ENCODE data around the gene STEAP3. TPM values are rescaled to one million over a fixed set of nuclear protein-coding genes. Genes with fewer than 3 reads are reported as not detected.

The STEAP3 gene
- total and polyA plus RNA-seq, 2 donors (not counting 3 experiments of a cell fraction or from before 2014, with no cell fraction given) = 8.6 to 17.4 TPM

DNA sequence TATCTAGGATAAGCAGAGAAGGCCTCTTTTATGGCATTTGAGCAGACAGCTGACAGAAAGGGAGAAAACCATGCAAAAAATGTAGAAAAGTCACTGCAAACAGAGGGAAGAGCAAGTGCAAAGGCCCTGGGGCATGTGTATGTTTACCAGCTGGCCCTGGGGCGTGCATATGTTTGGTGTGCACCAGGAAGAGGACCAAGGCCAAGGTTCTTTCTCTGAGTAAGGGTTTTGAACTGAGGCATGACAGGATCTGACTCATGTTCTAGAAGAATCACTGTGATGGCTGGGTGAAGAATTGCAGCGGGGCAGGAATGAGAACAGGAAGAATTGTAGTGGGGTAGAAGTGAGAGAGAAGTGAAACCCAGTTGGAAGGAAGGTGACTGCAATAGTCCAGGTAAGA, 69.6 kb downstream of the STEAP3 start:
- FAIRE-seq = no peak
- intact Hi-C loops (cut with micrococcal nuclease) = loop anchor here (5.0 kb wide), 2 partner anchors 61 to 184 kb away; no protein-coding TSS in a partner anchor
- no peak overlapping the region for H2AFZ ChIP-seq (ENCODE audit: low read depth, low read length)
- H3K4me2 ChIP-seq (ENCODE audit: insufficient read depth, low read length) = no peak overlapping the region
- no peaks in the 10 kb centered on the region for H4K20me1 ChIP-seq (replicated peaks; ENCODE audit: control insufficient read depth, extremely low read depth, insufficient read depth, low read length)
- no peaks in the 10 kb centered on the region for H3K9me1 ChIP-seq (replicated peaks; ENCODE audit: control insufficient read depth, extremely low read depth, insufficient read depth, low read length)
- TF ChIP-seq POLR2A (IDR thresholded peaks at IDR 0.05; ENCODE audit: low read depth, low read length) (no peak), JUN (IDR thresholded peaks at IDR 0.05; ENCODE audit: borderline replicate concordance, insufficient read depth, insufficient read length, low read depth) (no peak), GATA2 (IDR thresholded peaks at IDR 0.05; ENCODE audit: insufficient read depth, insufficient read length, low read depth, low read length) (no peak), EZH2 (IDR thresholded peaks at IDR 0.05; ENCODE audit: borderline replicate concordance, low read depth, low read length, severe bottlenecking) (no peak), POLR2AphosphoS5 (IDR thresholded peaks at IDR 0.05; ENCODE audit: insufficient read depth, low read depth, low read length) (no peak)
- TF ChIP-seq, protein P1, sequence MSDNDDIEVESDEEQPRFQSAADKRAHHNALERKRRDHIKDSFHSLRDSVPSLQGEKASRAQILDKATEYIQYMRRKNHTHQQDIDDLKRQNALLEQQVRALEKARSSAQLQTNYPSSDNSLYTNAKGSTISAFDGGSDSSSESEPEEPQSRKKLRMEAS (IDR thresholded peaks at IDR 0.05; ENCODE audit: insufficient read depth, insufficient read length) = no peak
- no TSS peak for BruUV-seq (replicated peaks)
- no peaks in the 10 kb centered on the region for H3K79me2 ChIP-seq (ENCODE audit: control insufficient read depth, insufficient read depth, low read length)
- no peaks in the 10 kb centered on the region for H3K36me3 ChIP-seq (ENCODE audit: control insufficient read depth in 2 of 2, extremely low read depth in 1 of 2, insufficient read depth in 2 of 2, low read length in 2 of 2)
- dilution Hi-C loops (cut with MboI; ENCODE audit: extremely low pct_ligation_motif_present, low sequenced_read_pairs) = no loop called here
- no peak overlapping the region for H3K27ac ChIP-seq (ENCODE audit: insufficient read depth, low read depth, low read length)
- POLR2A ChIA-PET = no interaction called here
- DNase-seq (ENCODE audit: low read depth, low spot score) = no peak
- H3K9ac ChIP-seq (replicated peaks; ENCODE audit: extremely low read depth, insufficient read depth, low read length) = no peak overlapping the region
- no peaks in the 10 kb centered on the region for H3K9me3 ChIP-seq (replicated peaks; ENCODE audit: control insufficient read depth, insufficient read depth, low read length)
- no peaks in the 10 kb centered on the region for H3K4me1 ChIP-seq (ENCODE audit: control insufficient read depth, extremely low read depth, insufficient read depth, low read length)
- CTCF ChIA-PET = no interaction called here
- H3K4me3 ChIP-seq (replicated peaks in 1 of 3; ENCODE audit: insufficient read depth in 1 of 3, low read depth in 1 of 3, low read length in 3 of 3) = no peak overlapping the region
- no peaks in the 10 kb centered on the region for H3K27me3 ChIP-seq (ENCODE audit: control insufficient read depth in 2 of 2, insufficient read depth in 2 of 2, low read length in 2 of 2)

DNA sequence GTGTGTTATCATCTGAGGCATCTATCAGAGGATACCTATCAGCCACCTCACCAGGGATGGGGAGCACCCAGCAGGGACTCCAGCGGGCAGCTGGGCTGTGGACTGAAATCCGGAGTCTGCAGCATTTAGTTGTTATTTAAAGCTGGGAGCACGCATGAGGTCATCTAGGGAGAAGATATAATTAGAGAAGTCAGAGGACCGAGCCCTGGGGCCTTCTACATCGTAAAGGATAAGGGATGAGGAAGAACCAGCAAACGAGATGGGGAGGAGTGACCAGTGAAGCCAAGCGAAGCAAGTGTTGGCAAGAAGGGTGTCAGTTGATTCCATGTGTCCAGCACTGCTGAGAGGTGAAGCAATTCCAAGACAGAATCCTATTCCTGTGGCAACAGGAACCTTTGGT, 70.3 kb downstream of the STEAP3 start:
- no peaks in the 10 kb centered on the region for H4K20me1 ChIP-seq (replicated peaks; ENCODE audit: control insufficient read depth, extremely low read depth, insufficient read depth, low read length)
- no peaks in the 10 kb centered on the region for H3K36me3 ChIP-seq (ENCODE audit: control insufficient read depth in 2 of 2, extremely low read depth in 1 of 2, insufficient read depth in 2 of 2, low read length in 2 of 2)
- no peak for TF ChIP-seq JUN (IDR thresholded peaks at IDR 0.05; ENCODE audit: borderline replicate concordance, insufficient read depth, insufficient read length, low read depth)
- TF ChIP-seq MYC (IDR thresholded peaks at IDR 0.05; ENCODE audit: low read depth, low read length) = no peak
- no peak for TF ChIP-seq GATA2 (IDR thresholded peaks at IDR 0.05; ENCODE audit: insufficient read depth, insufficient read length, low read depth, low read length)
- TF ChIP-seq FOS (IDR thresholded peaks at IDR 0.05; ENCODE audit: borderline replicate concordance, insufficient read depth, low read length) = no peak
- TF ChIP-seq EZH2 (IDR thresholded peaks at IDR 0.05; ENCODE audit: borderline replicate concordance, low read depth, low read length, severe bottlenecking) = no peak
- TF ChIP-seq, protein P1 (IDR thresholded peaks at IDR 0.05; ENCODE audit: insufficient read depth, insufficient read length) = no peak
- TF ChIP-seq, protein P2, sequence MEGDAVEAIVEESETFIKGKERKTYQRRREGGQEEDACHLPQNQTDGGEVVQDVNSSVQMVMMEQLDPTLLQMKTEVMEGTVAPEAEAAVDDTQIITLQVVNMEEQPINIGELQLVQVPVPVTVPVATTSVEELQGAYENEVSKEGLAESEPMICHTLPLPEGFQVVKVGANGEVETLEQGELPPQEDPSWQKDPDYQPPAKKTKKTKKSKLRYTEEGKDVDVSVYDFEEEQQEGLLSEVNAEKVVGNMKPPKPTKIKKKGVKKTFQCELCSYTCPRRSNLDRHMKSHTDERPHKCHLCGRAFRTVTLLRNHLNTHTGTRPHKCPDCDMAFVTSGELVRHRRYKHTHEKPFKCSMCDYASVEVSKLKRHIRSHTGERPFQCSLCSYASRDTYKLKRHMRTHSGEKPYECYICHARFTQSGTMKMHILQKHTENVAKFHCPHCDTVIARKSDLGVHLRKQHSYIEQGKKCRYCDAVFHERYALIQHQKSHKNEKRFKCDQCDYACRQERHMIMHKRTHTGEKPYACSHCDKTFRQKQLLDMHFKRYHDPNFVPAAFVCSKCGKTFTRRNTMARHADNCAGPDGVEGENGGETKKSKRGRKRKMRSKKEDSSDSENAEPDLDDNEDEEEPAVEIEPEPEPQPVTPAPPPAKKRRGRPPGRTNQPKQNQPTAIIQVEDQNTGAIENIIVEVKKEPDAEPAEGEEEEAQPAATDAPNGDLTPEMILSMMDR (IDR thresholded peaks at IDR 0.05; ENCODE audit: extremely low read depth in 1 of 2, insufficient read depth in 1 of 2, low read depth in 1 of 2, low read length in 2 of 2) = no peak
- no peak for TF ChIP-seq POLR2A (IDR thresholded peaks at IDR 0.05; ENCODE audit: low read depth, low read length)
- no peak for TF ChIP-seq POLR2AphosphoS5 (IDR thresholded peaks at IDR 0.05; ENCODE audit: insufficient read depth, low read depth, low read length)
- no peaks in the 10 kb centered on the region for H3K9me3 ChIP-seq (replicated peaks; ENCODE audit: control insufficient read depth, insufficient read depth, low read length)
- H3K4me1 ChIP-seq (ENCODE audit: control insufficient read depth, extremely low read depth, insufficient read depth, low read length) = no peaks in the 10 kb centered on the region
- H3K27me3 ChIP-seq (ENCODE audit: control insufficient read depth in 2 of 2, insufficient read depth in 2 of 2, low read length in 2 of 2) = no peaks in the 10 kb centered on the region
- FAIRE-seq (no peak), DNase-seq (ENCODE audit: low read depth, low spot score) (no peak)
- H2AFZ ChIP-seq (ENCODE audit: low read depth, low read length) = no peak overlapping the region
- intact Hi-C loops (cut with micrococcal nuclease) = loop anchor here (5.0 kb wide), 2 partner anchors 62 to 183 kb away; no protein-coding TSS in a partner anchor
- H3K9ac ChIP-seq (replicated peaks; ENCODE audit: extremely low read depth, insufficient read depth, low read length) = no peak overlapping the region
- H3K4me2 ChIP-seq (ENCODE audit: insufficient read depth, low read length) = no peak overlapping the region
- H3K9me1 ChIP-seq (replicated peaks; ENCODE audit: control insufficient read depth, extremely low read depth, insufficient read depth, low read length) = no peaks in the 10 kb centered on the region
- BruUV-seq (replicated peaks) = no TSS peak
- H3K79me2 ChIP-seq (ENCODE audit: control insufficient read depth, insufficient read depth, low read length) = no peaks in the 10 kb centered on the region
- dilution Hi-C loops (cut with MboI; ENCODE audit: extremely low pct_ligation_motif_present, low sequenced_read_pairs) = no loop called here
- ChIA-PET CTCF (interaction anchor here (1.8 kb wide), 1 partner anchor 412 kb away, joined by 7 read pairs; no protein-coding TSS in a partner anchor), POLR2A (interaction anchor here (0.6 kb wide), 1 partner anchor 14 kb away, joined by 3 read pairs; no protein-coding TSS in a partner anchor)
- no peak overlapping the region for H3K4me3 ChIP-seq (replicated peaks in 1 of 3; ENCODE audit: insufficient read depth in 1 of 3, low read depth in 1 of 3, low read length in 3 of 3)
- H3K27ac ChIP-seq (ENCODE audit: insufficient read depth, low read depth, low read length) = no peak overlapping the region
